MM.1S (cell line): ENCODE data around the gene CACUL1.

ENCODE experiments used
- CTCF ChIP-seq: fragments of 300-600 bp; sonication (generic); IDR thresholded peaks from 2 replicates; pipeline ENCODE4 v1.5.1; 2016; ENCODE audit warnings: antibody characterized with exemption, low read length, mixed read lengths
- EZH2 ChIP-seq: fragments of 300-600 bp; sonication (generic); optimal IDR thresholded peaks from 2 replicates; pipeline ENCODE3; 2017; ENCODE audit warnings: low read depth, mild to moderate bottlenecking, antibody characterized with exemption, low read length, mixed read lengths
- EZH2phosphoT487 ChIP-seq: fragments of 300-600 bp; sonication (generic); IDR thresholded peaks from 2 replicates; pipeline ENCODE4 v1.6.1; 2018; ENCODE audit warnings: antibody characterized with exemption, low read length

- TF ChIP-seq CTCF (no peak), EZH2 (no peak), EZH2phosphoT487 (no peak)
Measured at GRCh38 chr10:118672153-118672552, 82.6 kb downstream of the CACUL1 start.
